Measurements from ENCODE around the gene NR2F1-AS1.
"Not testable (repeated sequence)": the region's sequence is repeated elsewhere in the genome, so short reads cannot be mapped to it uniquely, and the experiment has no call there.

The NR2F1-AS1 gene

GRCh38 chr5:93427316-93427715, 153.7 kb downstream of the NR2F1-AS1 start:
- no peak for DNase-seq

- peak in 1 of 2 donors; percentile 27 for DNase-seq
Observed at GRCh38 chr5:93425096-93425495, 155.9 kb downstream of the NR2F1-AS1 start.

- DNase-seq: no peak
Observed at GRCh38 chr5:93423300-93423699, 157.7 kb downstream of the NR2F1-AS1 start.

GRCh38 chr5:93422652-93423280, 158.3 kb downstream of the NR2F1-AS1 start:
- no peak for DNase-seq

GRCh38 chr5:93421987-93422401, 159.0 kb downstream of the NR2F1-AS1 start:
- DNase-seq: no peak

GRCh38 chr5:93421468-93421867, 159.6 kb downstream of the NR2F1-AS1 start:
- DNase-seq: peak; percentile 25 to 35

GRCh38 chr5:93417490-93417889, 163.5 kb downstream of the NR2F1-AS1 start:
- no peak for DNase-seq

- DNase-seq: no peak
Observed at GRCh38 chr5:93415819-93416218, 165.2 kb downstream of the NR2F1-AS1 start.

- no peak for DNase-seq
Observed at GRCh38 chr5:93411716-93412115, 169.3 kb downstream of the NR2F1-AS1 start.

GRCh38 chr5:93409691-93410090, 171.3 kb downstream of the NR2F1-AS1 start:
- no peak for DNase-seq

GRCh38 chr5:93407454-93407853, 173.6 kb downstream of the NR2F1-AS1 start:
- no peak for DNase-seq

GRCh38 chr5:93406971-93407401, 174.0 kb downstream of the NR2F1-AS1 start:
- DNase-seq: no peak

GRCh38 chr5:93404246-93404645, 176.8 kb downstream of the NR2F1-AS1 start:
- DNase-seq: no peak

- DNase-seq: no peak
Observed at GRCh38 chr5:93403141-93403928, 177.7 kb downstream of the NR2F1-AS1 start.

GRCh38 chr5:93402451-93402850, 178.6 kb downstream of the NR2F1-AS1 start:
- no peak for DNase-seq

- DNase-seq: peak in 1 of 2 donors; percentile 27
Observed at GRCh38 chr5:93401634-93402213, 179.3 kb downstream of the NR2F1-AS1 start.

- no peak for DNase-seq
Observed at GRCh38 chr5:93399675-93400074, 181.3 kb downstream of the NR2F1-AS1 start.

- no peak for DNase-seq
Observed at GRCh38 chr5:93395971-93396379, 185.0 kb downstream of the NR2F1-AS1 start.

GRCh38 chr5:93395010-93395409, 186.0 kb downstream of the NR2F1-AS1 start:
- no peak for DNase-seq

- no peak for DNase-seq
Observed at GRCh38 chr5:93394301-93394700, 186.7 kb downstream of the NR2F1-AS1 start.

- not testable (repeated sequence) for DNase-seq
Observed at GRCh38 chr5:93391169-93391568, 189.8 kb downstream of the NR2F1-AS1 start.

GRCh38 chr5:93385655-93386054, 195.4 kb downstream of the NR2F1-AS1 start:
- no peak for DNase-seq

GRCh38 chr5:93384995-93385394, 196.0 kb downstream of the NR2F1-AS1 start:
- no peak for DNase-seq

- DNase-seq: no peak
Observed at GRCh38 chr5:93384026-93384425, 197.0 kb downstream of the NR2F1-AS1 start.
